Measurements from ENCODE around the gene CREB5.

The CREB5 gene

DNA sequence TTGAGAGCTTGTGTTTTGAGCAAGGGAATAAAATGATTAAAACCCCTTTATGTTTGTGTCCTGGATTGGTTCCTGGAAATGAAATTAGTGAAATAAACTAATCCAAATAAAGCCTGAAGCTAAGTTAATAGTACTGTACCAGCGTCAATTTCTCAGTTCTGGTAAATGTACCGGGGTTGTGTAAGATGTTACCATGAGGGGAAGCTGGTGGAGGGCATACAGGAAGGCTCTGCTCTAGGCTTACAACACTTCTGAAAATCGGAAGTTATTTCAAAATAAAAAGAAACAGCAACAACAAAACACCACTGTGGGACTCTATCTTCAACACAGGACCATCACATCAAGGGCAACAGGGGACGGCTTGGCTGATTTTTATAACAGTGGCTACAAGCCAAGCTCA is 257.0 kb downstream of the CREB5 start:
- in situ Hi-C loops (cut with MboI; ENCODE audit: low sequenced_read_pairs): no loop called here

DNA sequence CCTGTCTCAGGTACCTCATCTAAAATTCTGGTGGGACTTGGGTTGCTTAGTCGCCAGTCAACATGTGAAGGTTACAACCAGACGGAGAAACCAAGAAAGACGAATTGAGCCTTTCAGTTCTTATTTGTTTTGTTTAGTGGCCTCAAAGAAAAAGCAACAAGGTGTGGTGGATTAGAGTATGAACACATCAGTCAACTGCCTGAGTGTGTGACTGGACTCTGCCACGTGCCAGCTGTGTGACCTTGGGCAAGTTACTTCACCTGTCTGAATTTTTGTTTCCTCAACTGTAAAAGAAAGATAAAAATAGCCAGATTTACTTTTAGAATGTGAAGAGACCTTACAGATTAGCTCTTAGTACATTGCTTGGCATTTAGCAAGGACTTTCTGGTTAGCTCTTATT is 259.2 kb downstream of the CREB5 start:
- in situ Hi-C loops (cut with MboI; ENCODE audit: low sequenced_read_pairs): no loop called here

DNA sequence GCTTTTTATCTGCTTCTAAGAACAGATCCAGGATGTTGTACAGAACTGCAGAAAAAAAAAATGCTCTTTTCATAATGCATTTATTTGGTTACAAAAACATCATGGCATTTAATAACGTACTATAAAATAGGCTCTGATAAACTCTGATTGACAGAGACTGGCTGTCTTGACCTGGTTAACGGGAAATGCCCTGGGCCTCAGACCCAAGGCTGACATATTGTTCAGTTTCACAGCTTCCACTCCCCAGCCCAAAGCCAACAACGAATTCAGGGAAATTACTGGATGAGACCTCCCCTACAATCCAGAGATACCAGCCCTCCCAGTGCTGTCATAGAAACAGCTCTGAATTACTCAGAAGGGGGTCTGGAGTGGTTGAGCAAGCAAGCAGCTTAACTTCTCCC is 260.1 kb downstream of the CREB5 start:
- in situ Hi-C loops (cut with MboI; ENCODE audit: low sequenced_read_pairs): no loop called here

DNA sequence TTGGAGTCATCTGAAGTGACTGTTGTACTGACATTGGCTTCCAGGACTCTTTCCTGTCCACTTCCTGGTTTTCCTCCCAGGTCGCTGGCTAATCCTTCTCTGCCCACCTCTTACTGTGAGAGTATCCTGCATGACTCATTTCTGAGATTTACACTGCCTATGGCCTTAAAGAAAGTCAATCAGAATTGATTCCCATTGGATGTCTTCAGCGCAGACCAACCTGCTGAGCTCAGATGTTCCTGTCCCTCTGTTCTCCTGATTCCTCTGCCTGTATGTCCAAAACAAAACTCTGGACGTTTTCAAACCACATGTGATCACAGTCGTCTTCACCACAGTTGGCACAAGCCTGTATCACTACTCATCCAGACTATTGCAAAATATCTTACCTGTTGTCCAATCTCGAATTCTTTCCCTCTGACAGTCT is 262.1 kb downstream of the CREB5 start:
- in situ Hi-C loops (cut with MboI; ENCODE audit: low sequenced_read_pairs): no loop called here

DNA sequence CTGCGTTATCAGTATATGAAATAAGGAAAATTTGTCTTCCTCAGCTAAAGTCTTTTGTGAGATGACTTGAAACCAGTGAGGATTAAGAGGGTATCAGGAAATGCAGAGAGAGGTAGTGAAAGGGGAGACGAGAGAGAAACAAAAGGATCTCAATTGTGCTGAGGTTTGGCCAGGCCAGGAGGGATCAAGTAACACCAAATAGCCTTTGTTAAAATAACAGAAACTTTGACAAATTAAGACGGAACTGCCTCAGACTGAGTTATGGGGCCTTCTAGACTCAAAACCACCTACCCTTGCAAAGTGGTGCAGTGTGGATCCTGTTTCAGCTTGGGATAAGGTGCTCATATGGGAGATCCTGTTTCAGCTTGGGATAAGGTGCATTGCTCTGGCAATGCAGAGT is 263.1 kb downstream of the CREB5 start:
- in situ Hi-C loops (cut with MboI; ENCODE audit: low sequenced_read_pairs): no loop called here

DNA sequence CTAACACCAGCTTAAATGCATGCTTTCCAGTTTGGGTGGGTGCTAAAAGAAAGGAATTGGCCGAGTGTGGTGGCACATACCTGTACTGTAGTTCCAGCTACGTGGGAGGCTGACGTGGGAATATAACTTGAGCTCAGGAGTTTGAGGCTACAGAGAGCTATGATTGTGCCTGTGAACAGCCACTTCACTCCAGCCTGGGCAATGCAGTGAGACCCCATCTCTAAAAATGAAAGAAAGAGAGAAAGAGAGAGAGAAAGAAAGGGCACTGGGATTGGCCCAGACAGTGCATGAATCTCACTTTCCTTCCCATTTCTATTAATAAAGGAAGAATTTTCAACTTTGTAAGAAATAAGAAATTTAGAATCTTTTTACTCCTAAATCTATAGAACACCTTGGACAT is 265.4 kb downstream of the CREB5 start:
- in situ Hi-C loops (cut with MboI; ENCODE audit: low sequenced_read_pairs): no loop called here

DNA sequence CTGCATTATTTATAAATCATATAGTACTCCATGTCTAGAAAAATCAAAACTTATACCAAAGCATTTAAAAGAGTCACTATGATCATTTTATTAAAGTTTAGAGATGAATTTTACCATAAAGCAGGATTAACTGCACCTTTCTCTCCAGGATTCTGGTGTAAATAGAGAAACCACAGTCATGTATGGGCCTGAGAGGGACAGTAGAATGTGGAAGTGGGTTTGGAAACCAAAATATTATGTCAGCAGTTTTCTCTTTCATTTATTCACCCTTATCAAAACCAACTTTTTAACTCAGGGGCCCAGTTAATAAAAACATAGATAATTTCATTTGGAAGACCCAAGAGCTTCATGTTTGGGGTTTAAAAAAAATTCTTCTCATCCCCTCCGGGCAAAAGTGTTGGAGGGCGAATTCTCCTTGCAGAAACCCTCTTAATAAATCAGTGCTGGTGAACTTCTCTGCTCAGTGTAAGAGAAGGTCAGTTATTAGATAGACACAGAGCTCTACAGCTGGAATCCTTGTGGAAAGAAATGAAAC is 266.2 kb downstream of the CREB5 start:
- in situ Hi-C loops (cut with MboI; ENCODE audit: low sequenced_read_pairs): no loop called here

DNA sequence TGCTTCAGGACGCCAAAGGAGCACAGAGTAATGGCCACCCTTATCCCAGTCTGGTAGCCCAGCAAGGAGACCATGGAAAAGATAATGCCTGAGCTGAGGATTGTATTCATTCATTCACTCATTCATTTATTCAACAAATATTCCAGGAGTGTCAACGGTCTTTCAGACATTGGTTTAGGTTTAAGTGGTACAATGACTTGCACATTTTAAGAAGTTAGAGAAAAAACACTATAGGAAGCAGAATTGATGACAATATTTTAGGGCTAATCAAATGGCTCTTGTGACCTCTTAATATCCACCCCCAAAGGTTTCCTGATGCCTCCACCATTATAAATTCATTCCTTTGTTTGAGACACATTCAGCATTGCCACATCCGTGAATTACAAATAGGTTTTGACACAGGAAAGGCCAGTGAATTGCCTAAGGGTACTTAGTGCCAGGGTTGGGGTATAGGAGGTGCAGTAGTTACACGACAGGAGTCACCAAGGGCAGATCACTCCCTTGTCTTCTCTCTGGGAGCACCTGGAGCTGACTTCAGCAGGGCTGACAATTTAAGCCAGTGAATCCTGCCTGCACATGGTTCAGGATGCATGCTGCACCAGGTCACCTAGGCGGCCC is 269.5 kb downstream of the CREB5 start:
- in situ Hi-C loops (cut with MboI; ENCODE audit: low sequenced_read_pairs): no loop called here

DNA sequence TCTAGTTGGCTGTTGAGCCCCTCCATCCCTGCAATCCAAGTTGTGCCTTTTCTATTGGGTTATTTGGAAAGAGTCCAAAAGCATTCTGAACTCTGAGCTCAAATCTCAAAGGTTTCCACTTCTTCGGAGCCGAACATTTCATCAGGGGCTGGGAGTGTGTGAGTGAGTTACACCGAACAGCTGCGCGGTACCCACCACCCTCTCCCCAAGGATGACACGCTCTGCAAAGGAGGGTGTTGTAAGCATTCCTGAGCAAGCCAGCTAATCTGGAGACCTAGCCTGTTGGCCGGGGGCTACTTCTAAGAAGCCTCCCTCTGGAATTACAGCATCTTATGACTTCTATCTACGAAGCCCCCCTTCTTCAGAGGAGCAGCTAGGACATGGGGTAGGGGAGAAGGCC is 270.5 kb downstream of the CREB5 start:
- in situ Hi-C loops (cut with MboI; ENCODE audit: low sequenced_read_pairs): no loop called here

DNA sequence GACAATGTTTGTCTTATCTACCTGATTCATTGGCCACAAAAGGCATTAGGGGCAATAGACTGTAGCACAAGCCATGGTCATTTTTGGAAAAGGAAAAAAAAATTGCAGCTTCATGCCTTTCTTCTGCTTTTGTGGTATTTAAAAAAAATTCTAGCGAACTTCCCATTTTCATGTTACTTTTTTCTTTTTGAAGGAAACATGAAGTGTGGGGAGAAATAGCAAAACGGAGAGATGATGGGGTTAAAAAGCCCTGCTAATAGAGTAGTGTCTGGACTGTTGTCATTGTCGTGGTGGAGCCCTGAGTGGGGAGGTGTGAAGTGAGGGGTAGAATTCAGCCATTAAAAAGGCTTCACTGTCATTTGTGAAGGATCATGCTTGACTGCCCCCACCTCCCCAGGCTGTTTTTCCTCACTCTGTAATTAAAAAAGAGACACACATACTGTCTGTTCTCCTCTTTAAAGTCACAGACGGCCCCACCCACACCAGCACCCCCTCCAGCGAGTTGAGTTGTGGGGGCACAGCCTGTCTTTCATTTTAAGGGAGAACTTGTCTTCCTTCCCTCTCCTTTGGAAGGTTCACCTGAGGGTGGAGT is 272.4 kb downstream of the CREB5 start:
- in situ Hi-C loops (cut with MboI; ENCODE audit: low sequenced_read_pairs): no loop called here

DNA sequence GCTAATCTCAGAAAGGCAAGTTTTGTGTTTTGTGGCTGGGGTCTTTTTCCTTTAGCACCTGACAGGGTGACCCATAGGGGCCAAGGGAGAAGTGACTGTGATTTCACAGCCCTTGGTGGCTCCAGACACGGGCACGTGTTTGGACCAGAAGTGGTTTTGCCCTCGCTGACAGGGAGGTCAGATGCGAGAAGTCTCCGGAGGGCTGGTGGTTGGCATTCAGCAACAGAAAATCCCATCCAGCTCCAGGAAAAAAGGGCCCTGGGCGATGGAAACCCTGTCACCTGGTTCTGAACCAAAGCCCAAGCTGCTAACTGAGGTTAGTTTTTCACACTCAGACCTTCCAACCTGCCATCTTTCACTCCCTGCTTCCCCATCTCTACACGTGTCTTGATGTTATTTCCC is 272.9 kb downstream of the CREB5 start:
- in situ Hi-C loops (cut with MboI; ENCODE audit: low sequenced_read_pairs): no loop called here

DNA sequence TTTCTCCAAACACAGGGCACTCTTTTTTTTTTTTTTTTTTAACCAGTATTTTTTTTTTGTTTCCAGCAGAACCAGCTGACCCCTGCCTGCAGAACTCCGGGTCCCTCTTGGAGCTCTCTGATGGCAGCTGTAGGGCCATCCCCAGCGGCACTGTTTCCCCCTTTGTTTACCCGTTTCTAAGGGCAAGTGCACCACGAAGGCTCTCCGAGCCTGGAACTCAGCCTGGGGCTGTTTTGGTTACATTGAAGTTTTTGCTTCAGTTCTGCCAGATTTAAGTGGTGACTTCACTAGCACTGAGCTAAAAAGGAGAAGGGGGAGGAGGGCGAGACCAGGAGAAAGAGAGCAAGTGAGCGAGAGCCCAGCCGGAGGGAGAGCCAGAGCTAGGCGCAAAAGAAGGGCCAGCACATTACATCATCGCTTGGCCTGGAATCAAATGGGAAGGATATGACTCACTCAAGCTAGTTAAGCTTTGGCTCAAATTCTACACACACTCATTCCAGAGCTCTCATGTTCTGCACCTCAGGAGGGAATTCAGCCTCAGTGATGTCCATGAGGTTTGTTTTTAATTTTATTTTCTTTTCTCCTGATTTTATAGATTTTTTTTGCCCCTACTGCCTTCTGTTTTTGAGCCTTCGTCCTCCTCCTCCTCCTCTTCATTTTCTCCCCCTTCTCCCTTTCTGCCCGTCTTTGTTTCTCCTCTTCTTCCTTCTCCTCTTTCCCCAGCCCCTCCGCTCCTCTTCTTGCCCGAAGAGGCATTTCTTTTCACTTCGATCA is 273.5 kb downstream of the CREB5 start:
- in situ Hi-C loops (cut with MboI; ENCODE audit: low sequenced_read_pairs): no loop called here

DNA sequence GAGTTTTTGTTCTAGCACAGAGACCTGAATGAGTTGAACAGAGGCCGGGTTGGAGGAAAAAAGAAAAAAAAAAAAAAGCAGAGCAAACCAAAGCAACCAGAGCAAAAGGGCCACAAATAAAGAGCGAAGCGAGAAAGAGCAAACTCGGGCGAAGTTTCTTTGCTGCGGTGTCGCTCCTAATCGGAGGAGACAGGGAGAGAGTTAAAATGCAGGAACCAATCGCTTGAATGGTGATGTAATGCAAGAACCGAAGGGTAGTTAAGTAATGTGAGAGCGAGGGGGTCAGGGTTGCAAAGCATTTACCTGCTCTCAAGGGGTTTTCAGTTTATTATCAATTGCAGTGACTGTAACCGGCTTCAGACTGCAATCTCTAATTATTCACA is 274.1 kb downstream of the CREB5 start:
- in situ Hi-C loops (cut with MboI; ENCODE audit: low sequenced_read_pairs): no loop called here

DNA sequence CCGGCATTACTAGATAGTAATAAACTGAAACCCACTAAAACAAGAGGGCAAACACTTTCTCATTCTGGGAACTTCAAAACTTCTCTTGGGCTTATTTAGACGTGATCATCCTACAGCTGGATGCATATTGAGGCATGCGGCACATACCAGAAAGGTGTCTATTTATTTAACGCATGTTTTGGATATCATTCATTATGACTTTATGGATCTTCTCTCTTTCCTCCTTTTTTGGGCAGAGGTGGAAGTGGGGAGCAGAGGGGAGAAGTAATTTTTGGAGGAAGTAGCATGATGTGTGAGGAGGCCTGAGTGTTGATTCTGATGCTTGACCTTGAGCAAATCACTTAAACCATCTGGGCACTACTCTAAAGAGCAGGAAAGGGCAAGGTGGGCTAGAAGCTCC is 275.2 kb downstream of the CREB5 start:
- in situ Hi-C loops (cut with MboI; ENCODE audit: low sequenced_read_pairs): no loop called here

DNA sequence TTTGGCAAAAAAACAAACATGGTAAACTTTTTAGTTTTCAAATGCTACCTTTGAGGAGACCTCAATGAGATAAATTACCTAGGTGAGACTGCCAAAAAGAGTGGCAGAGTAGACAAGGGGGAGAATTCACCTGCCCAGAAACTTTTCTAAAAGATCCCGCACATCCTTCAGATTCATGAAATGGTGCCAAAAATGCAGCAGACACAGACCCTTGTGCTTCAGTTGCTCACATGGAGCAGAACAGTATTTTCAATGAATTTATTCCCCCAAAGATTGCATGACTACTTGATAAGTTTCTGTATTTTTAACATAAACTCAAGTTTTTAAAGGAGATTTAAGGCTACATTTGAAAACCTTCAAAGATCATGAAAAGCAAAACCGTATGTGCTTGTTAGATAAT is 275.9 kb downstream of the CREB5 start:
- in situ Hi-C loops (cut with MboI; ENCODE audit: low sequenced_read_pairs): no loop called here

DNA sequence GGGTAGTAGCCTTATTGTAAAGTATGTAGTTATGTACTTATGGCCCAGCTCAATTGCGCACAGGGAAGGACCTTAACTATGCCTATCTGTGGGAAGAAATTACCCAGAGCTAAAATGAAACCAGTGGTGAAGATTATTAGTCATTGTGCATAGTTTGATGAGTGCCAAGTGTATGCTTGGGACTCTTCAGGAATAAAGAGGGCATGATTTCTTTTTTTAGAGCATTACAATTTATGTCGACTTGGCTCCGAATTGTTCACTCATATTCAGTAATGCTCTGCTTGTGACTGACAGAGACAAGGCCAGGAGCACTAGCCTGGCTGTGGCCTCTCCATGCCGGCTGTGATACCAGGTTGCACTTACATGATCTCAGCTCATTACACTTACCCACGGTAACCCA is 276.3 kb downstream of the CREB5 start:
- in situ Hi-C loops (cut with MboI; ENCODE audit: low sequenced_read_pairs): no loop called here

DNA sequence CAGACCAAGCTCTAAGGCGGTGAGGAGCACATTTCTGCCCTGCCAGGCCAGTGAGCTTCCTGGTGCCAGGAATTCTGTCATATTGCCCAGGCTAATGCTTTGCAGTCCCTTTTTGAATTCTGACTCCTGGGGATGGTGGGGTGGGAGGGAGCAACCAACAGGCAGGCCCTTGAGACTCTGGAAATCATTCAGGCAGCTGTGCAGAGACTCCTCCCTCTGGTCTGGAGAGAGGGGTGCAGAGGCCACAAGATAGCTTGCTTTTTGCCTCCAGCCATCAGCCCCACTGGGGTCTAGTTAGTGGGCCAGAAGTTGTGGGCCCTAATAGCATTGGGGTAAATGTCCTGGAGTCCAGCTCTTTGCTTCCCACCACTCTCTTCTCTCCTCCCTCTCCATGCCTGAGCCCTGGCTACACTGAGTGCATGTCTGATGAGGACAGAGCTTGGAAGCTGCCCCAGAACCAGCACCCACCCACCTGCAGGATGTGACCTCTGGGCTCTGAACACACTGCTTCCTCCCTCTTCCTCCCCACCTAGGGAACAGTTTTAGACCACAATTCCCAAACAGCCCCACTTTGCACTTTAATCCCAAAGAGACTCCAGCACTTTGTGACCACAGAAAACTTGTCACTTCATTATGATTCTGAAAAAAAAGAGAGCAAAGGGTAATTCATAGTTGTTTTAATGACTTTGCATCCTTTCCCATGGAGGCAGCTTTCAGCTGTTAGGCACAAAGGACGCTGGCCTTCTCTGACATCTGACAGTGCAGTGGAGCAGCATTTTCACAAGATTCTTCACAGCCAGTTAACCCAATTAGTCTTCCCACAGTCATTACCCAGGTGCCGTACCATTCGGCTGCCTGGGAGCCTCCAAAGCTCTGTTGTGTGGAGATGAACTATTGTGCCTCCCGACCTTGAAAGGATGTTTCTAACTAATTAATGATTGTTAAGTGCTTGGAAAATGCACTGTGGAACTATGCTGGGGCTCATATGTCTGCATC is 283.3 kb downstream of the CREB5 start:
- in situ Hi-C loops (cut with MboI; ENCODE audit: low sequenced_read_pairs): no loop called here

DNA sequence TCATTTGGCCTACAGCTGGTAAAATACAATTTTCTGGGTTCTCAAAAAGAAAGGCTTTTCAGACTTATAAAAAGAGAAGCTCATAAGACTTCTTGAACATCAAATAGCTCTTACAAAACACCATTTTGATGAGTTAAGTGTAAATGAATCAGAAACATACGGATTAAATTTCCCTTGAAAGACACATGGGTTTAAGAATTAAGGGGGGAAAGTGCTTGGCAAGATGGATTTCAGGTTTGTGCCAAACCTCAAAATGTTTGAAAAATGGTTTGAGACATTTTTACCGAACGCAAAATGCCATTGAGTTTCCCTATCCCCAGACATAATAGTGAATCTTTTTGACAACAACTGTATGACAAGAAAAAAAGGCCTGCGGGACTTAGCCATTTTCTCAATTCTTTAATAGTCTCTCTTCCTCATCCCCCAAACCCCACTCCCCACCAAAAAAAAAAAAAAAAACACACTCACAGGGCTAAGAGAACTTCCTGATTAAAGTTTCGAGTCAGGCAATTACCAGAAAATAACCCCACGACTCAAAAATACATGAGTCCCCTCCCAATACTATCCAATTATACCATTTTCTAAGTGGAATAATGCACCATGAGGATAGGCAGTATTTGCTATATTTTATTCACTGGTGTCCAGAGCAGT is 285.7 kb downstream of the CREB5 start:
- in situ Hi-C loops (cut with MboI; ENCODE audit: low sequenced_read_pairs): no loop called here

DNA sequence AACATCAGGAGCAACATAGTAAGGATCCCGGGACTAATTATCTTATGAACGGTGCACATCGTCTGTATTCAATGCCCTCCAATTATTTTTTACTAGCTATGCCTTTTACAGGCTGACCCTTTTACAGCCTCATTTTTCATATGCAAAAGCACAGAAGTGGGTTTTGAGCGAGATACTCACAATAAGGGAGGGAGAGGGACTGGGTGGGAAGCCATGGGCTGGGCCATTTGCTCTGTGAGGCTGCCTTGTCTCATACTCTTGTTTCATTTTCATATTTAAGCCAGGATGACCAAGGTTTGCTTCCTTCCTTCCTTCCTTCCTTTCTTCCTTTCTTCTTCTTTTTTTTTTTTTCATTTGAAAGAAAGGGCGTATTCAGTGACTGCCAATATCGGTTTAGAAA is 286.5 kb downstream of the CREB5 start:
- in situ Hi-C loops (cut with MboI; ENCODE audit: low sequenced_read_pairs): no loop called here

DNA sequence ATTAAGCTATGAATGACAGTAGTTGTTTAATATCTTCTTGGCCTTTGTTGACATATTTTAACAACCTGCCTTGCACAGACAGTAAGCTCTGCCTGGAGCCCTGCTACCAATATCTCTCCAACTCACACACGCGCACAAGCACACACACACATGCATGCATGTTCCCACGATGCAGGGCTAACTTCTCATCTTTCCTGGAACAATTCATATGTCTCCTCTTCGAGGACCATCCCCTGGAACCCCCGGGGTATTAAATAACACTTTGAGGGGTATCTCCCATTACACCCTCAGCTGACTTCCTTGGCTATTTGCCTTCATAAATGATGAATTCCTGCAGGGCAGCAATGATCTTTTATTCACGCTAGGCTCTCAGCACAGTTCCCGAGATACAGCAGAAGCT is 287.8 kb downstream of the CREB5 start:
- in situ Hi-C loops (cut with MboI; ENCODE audit: low sequenced_read_pairs): no loop called here

Measured in hTERT RPE-1 (cell line).